GM21515 (cell line): ENCODE results near the gene ZNF653.

ENCODE experiments used
- ATAC-seq: cut with Tn5 transposase; IDR thresholded peaks from one replicate; pipeline ENCODE4 v1.9.1; 2021; ENCODE audit not compliant: unreplicated experiment

The ZNF653 gene

DNA sequence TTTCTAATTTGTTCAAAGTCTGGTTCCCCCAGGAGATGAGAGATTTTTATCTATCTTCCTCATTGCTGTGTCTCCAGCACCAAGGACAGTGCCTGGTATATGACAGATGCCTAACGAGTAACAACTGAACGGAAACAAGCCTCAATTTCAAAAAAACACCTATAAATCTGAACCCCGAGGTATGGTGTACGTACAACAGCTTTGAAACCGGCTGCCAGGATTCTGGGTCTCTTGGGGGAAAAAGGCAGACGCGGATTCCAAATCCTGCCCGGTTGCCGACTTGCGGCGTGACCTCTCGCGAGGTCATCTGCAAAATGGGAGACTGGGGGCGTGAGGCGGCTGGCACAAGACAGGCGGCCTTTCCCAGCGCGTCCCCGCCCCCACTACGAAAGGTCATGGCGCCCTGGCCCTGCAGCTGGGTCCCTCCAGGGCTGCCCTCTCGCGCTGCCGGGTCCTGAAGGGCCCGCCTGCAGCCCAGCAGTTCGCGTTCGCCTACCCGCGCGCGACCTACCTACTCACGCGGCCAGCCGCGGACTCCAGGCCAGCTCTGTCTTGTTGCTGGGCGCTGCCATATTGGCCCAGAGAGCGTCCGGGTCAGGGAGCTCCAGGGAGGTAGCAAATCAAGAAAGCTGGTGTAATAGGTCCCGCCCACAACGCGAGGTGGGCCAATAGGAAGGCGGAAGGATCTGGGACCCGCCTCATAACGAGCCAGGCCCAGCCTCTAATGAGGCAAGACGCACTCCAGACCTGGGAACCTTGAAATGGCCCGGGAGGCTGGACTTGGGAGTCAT, 23.1 kb upstream of the ZNF653 start, which contains the start of gene ECSIT:
ECSIT (minus strand) TSS at position 584 of the 791 bp plus-strand sequence. CDS start 9,964 bp downstream, outside the sequence.
- ATAC-seq: peak; percentile 91

DNA sequence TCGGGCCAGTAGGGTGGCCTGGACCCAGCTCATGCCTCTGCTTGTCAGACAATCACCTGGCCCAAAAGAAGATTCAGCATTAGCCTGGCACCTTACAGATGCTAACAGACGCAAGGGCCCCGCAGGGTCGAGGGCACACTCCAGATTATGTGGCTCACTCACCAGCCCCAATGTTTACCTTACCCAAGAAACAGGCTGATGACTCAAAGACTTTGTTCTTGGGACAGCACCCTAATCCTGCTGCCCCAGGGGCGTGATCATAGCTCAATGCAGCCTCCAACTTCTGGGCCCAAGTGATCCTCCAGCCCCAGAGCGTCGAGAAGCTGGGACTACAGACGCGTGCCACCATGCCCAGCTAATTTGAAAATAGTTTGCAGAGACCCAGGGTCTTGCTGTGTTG, 13.5 kb upstream of the ZNF653 start:
- no peak for ATAC-seq

DNA sequence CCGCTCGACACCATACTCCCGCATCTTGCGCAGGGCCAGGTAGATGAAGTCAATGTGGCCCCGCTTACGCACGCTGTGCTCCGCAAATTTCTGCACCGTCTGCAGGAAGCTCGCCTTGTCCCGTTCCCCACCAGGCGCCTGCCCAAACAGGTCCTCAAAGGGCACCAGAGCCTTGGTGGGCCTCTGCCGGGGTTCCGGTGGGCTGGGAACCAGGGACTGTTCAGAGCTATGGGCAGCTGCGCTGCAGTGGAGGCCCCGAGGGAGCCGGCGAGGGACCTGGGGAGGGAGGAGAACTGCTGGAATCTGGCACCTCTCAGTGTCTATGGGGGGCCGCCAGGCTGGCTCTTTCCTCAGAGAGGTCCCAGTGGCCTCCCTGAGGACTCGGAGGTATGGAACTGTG, 8.3 kb upstream of the ZNF653 start:
- ATAC-seq: no peak

DNA sequence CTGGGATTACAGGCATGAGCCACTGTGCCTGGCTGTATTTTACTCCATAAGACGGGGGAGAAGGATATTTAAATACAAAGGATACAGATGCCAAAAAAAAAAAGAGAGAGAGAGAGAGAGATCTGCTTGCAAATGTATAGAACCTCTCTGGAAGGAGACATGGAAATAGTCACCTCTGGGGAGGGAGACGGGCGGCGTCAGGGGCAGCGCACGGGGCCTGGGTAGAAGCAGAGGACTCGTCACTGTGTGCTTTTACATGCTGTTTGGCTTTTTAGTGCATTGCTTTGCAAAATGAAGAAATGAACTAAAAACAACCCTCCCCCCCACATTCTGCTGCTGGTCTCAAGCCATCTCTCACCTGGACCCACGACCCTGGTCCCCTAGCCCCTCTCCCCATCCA, 4.8 kb upstream of the ZNF653 start:
- no peak for ATAC-seq

DNA sequence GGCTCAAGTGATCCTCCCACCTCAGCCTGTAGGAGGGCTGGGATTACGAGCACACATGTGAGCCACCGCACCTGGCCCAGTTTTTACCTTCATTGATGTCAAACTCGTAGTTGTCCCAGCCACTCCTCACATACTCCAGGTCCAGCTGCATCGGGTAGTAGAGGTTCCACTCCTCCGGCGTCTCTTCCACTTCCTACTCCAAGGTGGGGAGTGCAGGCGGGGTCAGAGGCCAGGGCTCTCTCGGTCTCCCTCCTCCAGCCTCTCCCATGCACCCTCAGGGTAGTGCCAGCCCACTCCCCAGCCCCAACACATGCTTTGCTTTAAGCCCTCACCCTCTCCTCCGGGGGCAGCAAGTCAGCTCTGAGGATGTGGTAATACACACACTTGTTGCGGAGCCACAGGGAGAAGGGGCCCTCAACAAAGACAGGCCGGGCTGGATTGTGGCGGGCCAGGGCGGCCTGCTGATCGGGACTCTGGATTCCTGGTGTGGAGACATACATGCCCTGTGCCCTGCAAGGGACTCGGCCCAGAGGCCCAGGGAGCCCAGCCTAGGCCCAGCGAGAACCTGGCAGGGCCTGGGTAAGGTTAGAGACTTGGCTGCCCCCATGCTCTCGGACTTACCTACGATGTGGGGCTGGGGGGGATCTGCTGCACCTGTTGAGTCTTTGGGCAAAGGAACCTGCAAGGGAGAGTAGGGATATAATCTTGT, 1.9 kb upstream of the ZNF653 start:
- ATAC-seq: no peak

DNA sequence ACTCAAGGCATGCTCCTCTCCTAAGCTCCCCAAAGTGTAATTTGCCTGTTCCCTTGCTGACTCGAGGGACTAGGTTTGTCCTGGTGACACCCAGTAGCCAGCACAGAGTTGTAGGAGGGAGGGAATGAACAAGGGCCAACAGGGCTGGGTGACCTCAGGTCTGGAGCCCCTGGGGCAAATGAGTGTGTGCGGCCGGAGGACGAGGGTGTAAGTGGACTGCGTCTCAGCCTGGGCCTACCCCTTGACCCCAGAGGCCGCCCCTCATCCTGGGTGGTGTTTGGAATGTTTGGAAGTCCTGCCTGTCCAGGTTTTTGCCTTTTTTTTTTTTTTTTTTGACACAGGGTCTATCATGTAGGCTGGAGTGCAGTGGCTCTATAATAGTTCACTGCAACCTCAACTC, 1.3 kb upstream of the ZNF653 start:
- ATAC-seq: no peak

DNA sequence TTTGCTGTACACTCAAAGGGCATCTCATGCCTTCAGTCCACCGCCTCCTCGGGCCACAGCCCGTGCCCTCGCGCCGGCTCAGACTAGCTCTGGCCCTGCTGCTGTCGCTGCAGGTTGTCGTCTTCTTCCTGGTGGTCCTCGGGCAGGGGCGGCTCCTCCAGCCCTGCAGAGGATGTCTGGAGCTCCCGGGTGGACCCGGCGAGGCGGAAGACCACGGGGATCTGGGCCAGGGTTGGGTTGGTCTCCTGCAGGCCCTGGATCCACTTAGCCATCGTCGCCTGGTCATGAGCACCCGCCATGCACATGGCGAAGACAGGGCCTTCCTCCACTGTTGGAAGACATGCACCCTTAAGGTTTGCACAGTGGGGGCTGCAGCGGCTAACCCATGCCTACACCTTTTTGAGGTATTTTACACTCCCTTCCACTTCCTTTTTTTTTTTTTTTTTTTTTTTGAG, 489 bp upstream of the ZNF653 start:
- ATAC-seq: peak; percentile 8

DNA sequence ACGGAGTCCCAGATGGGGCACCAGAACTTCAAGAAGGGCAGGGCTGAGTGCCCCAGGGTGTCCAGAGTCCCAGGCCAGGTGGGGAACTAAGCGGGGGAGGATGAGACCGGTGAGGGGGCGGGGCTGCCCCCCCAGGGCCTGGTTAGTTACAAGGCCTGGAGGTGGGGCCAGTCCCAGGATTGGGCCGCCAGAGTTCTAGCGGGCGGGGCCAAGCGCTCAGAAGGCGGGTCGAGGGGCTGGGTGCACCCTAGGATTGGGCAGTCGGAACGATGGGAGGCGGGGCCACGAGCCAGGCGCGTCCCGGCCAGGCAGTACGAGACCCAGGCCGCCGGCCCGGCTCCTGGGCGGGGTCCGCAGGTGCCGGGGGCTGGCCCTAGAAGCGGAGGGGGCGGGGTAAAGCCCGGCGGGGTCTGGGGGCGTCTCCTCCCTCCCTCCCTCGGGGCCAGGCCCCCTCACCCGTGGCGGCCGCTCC, 571 bp downstream of the ZNF653 start:
- peak; percentile 81 for ATAC-seq

DNA sequence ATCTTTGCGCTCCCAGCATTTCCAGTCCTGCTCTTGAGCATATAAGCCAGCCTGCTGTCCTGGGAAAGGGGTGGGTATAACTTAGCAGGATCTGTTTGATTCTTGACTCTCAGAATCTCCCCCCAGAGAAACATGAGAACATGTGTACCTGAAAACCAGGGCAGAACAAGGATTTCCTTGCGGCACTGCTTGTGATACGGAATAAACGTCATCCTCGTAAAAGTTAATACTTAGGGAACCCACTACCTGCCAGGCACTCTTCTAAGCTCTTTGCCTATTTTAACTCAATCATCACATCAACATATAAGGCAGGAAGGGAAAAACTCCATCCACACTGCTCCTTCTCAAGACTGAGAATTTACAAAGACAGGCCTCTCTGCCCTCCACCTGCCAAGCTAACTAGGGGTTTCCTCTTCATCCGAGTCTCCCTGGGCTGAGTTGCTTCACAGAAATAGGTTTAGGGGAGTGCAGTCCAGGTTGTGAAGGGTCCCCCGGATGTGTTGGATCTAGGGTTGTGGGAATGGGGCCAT, 1.1 kb downstream of the ZNF653 start:
- ATAC-seq: no peak

DNA sequence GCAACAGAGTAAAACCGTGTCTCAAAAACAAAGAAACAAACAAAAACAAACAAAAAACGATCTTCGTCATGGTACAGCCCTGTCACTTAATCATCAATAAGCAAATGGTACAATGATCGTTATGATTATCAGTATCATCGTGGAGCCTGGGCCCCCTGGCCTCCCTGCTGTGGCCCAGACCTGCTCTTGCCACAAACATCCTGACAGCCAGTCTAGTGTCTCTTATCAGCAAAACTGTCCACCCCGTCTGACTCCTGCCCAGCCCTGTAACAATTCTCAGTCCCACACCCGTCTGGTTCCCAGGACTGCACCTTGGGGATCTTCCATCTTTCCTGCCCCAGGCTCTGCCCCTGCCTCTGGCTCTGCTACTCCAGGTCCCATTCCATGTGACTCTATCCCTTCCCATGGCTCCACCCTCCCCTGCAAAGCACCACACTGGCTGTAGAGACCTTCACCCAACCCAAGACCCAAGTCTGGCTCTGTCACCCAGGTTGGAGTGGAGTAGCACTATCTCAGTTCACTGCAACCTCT, 5.7 kb downstream of the ZNF653 start:
- ATAC-seq: no peak

DNA sequence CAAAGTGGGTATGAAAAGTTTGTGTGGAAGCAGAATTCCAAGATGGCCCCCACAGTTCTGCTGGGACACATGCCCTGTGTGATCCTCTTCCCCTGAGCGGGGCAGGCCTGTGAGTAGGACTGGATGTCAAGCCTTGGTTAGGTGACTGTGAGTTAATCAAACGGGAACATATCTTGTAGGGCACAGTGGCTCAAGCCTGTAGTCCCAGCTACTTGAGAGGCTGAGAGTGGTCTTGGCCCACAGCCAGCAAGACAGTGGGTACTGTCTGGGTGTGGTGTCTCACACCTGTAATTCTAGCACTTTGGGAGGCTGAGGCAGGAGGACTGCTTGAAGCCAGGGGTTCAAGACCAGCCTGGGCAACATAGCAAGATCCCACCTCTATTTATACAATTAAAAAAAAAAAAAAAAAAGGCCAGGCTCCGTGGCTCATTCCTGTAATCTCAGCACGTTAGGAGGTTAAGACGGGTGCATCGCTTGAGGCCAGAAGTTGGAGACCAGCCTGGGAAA, 6.4 kb downstream of the ZNF653 start:
- no peak for ATAC-seq

DNA sequence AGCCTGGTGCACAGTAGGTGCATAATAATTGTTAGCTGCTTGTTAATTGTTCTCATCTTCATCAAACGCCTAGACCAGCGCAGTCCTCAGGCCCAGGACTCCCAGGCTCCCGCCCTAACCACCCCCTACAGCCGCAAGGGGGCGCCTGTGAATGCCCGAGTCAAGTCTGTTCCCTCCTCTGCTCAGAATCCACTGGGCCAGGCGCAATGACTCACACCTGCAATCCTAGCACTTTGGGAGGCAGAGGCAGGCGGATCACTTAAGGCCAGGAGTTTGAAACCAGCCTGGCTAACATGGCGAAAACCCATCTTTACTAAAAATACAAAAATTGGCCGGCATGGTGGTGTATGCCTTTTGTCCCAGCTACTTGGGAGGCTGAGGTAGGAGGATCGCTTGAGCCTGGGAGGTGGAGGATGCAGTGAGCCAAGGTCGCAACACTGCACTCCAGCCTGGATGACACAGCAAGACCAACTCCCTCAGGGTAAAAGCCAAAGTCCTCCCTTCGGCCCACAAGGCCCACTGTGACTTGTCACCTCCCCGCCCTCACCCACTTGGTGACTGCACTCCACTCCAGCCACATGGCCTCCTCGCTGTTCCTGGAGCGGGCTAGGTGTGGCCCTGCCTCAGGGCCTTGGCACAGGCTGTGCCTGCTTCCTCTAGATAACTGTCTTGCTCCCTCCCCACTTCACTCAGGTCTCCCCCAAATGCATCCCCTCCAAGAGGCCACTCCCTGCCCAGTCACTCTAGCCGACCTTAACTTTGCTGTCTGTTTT, 9.1 kb downstream of the ZNF653 start:
- ATAC-seq: no peak

DNA sequence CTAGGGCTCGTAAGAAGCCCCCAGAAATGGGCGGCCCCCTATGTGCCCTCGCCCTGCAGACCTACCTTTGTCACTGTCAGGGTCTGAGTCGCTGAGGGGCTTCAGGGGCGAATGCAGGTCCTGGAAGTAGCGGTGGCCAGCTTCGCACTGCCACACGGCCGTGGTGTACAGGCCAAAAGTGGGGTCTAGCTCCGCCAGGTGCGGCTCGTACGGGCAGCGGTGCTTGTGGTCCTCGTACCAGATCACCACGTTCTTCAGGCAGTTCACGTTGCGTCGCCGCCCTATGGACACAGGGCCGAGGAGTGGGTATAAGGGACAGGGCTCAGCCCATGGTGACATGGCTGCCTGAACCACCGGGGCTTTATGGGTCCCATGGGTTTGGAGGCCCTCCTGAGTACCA, 9.8 kb downstream of the ZNF653 start:
- ATAC-seq: no peak

DNA sequence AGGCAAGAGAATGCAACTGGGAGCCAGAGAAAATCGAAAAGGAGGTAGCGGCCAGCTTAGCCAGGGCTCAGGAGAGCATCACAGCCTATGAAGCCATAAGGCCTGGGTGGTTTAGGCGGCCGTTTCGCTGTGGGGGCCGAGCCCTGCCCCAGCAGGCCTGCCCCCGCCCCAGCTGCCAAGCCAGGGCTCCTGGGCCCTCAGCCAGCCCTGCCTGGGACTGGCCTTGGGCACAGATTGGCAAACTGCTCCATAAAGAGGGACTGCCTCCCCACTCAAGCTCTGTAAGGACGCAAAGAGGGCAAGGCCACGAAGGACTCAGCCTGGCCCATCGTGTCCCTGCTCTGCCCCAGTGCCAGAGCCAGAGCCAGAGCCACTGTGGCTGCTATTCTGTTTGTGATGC, 10.2 kb downstream of the ZNF653 start:
- no peak for ATAC-seq

DNA sequence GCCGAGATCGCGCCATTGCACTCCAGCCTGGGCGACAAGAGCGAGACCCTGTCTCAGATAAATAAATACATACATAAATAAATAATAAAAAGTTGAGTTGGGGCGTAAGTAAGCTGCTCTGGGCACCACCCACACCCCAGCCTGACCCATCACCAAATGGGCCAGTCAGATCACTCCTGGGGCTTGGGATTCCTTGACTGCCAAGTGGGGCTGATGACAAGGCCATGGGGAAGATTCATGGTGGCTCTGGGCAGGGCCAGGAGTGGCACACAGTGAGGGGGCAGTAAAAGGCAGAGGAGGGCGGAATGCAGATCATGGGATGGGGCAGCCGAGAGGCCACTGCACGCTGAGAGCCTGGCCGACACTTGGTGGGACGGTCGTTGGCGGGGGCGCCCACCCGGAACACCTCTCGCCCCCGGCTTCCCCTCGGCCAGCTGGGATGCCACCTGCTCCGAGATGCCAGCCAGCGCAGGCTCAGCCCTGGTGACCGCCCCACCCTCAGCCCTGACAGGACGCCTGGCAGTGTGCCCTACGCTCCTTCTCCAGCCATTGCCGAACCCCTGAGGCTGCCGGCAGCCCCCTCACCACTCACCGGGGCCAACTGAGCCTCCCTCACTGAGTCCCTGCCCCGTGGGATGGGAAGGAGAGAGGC, 10.9 kb downstream of the ZNF653 start:
- ATAC-seq: no peak

DNA sequence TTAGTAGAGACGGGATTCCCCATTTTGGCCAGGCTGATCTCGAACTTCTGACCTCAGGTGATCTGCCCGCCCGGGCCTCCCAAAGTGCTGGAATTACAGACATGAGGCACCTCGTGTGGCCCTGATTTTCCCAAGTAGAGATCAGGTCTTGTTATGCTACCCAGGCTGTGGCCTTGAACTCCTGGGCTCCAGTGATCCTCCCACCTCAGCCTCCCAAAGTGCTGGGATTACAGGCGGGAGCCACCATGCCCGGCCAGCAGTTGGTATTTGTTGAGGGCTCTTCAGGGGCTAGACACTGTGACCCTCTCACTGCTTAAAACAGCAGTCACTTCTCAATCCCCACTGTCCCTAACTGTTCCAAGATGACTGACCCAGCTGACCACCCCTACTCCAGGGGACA, 16.3 kb downstream of the ZNF653 start:
- no peak for ATAC-seq

DNA sequence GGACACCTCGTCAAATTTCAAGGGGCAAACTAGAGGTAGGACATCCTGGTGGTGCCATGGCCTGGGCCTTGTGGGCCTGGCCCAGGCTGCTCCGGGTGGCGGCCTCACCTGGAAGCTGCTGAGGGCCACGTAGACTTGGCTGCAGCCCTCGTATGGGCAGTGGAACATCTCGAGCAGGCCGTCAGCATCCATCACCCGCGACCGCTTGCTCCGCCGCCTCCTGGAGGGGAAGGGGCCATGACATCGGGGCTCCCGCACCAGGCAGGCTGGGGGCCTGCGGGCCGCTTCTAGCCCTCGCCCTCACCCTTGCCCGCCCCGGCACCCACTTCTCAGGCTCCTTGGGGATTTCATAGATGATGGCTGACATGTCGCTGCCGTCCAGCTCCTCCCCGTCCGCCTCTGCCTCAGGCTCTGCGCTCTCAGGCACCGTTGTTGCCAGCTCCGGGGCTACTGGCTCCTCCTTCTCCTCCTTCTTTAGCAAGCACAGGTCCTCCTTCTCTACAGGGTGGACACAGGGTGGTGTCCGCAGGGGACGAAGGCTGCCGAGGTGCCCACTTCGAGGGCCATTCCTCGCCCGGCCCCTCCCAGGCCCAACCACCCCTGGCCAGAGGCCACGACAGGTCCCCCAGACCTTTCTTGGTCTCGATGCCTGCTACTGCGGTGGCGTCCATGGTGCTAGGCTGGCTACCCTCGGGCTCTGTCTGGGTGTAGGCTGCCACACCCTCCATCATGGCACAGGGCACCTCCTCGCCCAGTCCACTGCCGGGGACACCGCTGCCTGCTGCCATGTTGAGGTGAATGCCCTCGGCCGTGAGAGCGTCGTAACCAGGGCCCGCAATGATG, 18.8 kb downstream of the ZNF653 start:
- no peak for ATAC-seq

DNA sequence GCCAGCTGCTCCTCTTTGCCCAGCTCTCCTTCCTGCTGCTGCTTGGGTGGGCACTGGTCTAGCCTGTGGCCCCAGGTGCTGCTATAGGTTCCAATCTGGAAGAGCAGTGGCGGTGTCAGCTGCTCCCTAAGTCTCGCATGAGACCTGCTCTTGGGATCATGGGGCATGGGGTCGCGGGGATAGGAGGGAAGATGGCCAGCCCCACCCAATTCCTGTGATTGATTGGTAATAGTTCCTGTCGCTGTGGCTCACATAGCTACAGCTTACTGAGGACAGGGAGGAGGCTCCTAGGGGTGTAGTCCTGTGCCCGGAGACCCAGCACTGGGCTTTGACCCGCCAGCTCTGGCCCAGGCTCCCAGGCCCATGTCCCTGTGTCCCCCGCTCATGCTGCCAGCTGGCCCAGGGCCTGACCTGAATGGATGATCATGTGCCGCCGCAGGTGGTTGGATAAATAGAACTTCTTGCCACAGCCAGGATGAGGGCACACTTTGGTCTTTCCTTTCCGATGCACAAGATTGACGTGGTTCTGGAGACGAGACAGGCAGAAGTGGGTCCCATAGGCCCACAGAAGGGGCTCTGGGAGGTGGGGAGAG, 20.3 kb downstream of the ZNF653 start:
- no peak for ATAC-seq
